ENCODE results near the gene USP3. TPM values are rescaled to one million over a fixed set of nuclear protein-coding genes. Genes with fewer than 3 reads are reported as not detected.
A peak's percentile ranks its signal among the peaks of the same experiment; 100 is the strongest.
"Not testable (repeated sequence)": the region's sequence is repeated elsewhere in the genome, so short reads cannot be mapped to it uniquely, and the experiment has no call there.

USP3 gene
- total RNA-seq, 1 experiment from 2014 or later, result 39.3 TPM

DNA sequence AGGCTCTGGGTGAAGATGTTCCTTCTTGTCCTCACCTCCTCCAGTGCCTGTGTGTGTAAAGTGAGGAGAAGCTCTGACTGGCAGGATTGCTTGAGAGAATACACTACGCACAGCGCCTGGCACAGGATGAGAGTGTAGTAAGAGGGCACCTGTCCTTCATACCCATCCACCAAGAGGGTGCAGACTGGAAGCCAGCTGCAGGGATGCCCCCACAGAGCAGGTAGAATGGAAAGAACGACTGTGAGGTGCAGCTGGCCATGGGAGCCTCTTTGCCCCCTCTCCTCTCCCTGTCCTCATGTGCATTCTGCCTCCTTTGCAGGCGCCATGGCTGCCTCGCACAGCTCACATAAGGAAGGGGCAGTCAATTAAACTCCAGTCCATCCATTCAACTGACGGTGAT, 105.1 kb downstream of the USP3 start:
- no peak for DNase-seq (ENCODE audit: low read depth)

- DNase-seq (ENCODE audit: low read depth), result peak; percentile 81
Measured at GRCh38 chr15:63610209-63610841, 105.9 kb downstream of the USP3 start.

DNA sequence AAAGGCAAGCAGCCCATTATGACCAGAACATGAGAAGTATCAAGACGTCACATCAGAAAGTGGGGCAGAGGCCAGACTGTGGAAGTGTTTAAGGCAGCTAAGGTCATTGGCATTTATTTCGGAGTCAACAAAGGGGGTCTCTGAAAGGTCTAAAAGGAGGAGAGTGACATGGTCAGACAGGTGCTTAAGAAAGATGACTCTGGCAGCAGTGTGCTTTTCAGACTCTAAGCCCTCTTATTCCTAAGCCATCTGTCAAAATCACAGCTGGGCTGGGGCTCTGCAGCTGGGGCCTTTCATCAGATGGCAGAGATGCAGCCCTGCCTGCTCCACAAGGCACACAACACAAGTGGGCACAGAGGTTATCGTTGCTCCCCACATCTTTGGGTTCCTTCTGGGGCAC, 106.8 kb downstream of the USP3 start:
- DNase-seq (ENCODE audit: low read depth), result no peak

- DNase-seq (ENCODE audit: low read depth), result no peak
Measured at GRCh38 chr15:63612300-63612699, 107.9 kb downstream of the USP3 start.

DNA sequence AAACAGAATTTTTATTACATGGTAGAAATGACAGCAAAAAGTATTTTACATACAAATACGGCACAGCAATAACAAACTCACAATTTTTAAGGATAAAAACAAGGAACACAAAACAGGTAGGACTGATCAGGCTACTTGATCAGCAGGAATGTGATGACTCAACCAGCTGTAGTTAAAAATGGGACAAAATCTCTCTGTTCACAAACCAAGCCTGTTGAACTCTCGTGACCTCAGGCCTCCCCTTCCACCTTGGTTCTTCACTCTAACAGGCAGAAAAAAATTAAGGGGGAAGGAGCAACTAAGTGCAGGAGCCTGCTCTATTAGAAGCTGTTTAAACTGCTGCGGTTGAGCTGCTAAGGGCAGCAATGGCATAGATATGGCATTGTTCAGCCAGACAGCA, 111.5 kb downstream of the USP3 start:
- no peak for DNase-seq (ENCODE audit: low read depth)

DNA sequence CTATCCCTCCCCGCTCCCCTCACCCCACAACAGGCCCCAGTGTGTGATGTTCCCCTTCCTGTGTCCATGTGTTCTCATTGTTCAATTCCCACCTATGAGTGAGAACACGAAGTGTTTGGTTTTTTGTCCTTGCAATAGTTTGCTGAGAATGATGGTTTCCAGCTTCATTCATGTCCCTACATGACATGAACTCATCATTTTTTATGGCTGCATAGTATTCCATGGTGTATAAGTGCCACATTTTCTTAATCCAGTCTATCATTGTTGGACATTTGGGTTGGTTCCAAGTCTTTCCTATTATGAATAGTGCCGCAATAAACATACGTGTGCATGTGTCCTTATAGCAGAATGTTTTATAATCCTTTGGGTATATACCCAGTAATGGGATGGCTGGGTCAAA, 112.8 kb downstream of the USP3 start:
- not testable (repeated sequence) for DNase-seq (ENCODE audit: low read depth)

DNA sequence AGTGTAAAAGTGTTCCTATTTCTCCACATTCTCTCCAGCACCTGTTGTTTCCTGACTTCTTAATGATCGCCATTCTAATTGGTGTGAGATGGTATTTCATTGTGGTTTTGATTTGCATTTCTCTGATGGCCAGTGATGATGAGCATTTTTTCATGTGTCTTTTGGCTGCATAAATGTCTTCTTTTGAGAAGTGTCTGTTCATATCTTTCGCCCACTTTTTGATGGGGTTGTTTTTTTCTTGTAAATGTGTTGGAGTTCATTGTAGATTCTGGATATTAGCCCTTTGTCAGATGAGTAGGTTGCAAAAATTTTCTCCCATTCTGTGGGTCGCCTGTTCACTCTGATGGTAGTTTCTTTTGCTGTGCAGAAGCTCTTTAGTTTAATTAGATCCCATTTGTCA, 113.2 kb downstream of the USP3 start:
- not testable (repeated sequence) for DNase-seq (ENCODE audit: low read depth)

DNA sequence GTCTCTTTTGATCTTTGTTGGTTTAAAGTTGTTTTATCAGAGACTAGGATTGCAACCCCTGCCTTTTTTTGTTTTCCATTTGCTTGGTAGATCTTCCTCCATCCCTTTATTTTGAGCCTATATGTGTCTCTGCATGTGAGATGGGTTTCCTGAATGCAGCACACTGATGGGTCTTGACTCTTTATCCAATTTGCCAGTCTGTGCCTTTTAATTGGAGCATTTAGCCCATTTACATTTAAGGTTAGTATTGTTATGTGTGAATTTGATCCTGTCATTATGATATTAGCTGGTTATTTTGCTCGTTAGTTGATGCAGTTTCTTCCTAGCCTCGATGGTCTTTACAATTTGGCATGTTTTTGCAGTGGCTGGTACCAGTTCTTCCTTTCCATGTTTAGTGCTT, 116.4 kb downstream of the USP3 start:
- DNase-seq (ENCODE audit: low read depth), result not testable (repeated sequence)

DNA sequence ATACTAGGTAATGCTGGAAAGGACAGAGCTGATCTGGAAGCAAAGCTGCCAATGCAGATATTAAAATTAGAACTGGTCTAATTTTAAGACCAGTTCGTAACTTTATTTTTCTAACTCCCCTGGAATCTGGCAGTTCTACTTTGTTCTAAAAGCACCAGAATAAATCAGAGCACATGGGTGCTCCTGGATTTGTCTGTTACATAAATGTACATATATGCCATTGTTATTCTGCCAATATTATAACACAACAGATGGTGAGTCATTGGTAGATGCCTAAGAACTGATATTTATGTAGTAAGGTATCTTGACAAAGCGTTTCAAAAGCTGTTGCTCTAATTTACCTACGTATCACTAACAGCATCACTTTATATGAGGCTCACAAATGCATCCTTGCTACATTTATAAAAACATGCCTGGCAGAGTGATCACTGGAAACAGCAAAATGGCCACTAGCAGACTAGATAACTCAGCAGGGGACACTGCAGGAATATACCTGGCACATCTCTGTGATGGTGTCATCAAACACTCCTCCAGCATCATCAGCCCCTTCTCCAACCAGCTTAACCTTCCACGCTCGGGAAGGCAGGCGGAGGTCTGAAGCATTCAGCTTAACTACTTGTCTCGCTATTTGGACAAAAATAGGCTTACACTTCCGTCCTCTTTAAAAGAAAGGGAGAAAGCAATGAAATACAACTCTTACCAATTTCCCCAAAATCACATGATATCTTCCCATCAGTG, 119.0 kb downstream of the USP3 start:
- DNase-seq (ENCODE audit: low read depth), result no peak

GRCh38 chr15:63626955-63627354, 122.6 kb downstream of the USP3 start:
- DNase-seq (ENCODE audit: low read depth), result no peak

- peak; percentile 4 for DNase-seq (ENCODE audit: low read depth)
Measured at GRCh38 chr15:63628123-63628822, 123.9 kb downstream of the USP3 start.

DNA sequence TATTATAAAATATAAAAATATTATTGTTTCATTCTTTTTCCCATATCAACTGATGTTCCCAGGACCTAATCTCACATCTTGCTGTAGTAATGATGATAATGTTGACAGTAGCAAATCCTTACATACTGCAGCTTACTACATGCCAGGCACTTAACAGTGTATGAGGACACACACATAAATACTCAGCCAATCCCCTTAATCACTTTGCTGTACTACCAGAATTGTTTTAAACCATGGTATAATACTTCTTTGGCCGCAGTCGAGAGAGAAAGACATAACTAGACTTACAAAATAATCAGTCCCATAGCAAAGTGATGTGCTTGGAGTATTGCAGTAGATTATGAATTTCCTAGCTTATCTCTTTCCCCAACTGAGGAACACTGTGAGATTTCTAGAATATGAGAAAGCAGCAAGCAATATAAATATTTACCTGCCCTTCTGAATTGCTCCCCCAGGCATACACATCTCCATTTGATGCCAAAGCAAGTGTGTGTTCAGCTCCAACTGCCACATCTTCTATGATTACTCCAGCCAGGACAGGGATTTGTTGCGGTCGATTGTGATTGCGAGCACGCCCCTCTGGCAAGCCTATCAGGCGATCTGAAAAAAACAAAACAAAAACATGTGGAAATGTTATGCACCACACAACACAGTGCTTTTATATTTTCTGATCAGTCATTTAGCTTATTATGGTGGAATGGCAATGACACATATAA, 125.8 kb downstream of the USP3 start:
- no peak for DNase-seq (ENCODE audit: low read depth)

DNA sequence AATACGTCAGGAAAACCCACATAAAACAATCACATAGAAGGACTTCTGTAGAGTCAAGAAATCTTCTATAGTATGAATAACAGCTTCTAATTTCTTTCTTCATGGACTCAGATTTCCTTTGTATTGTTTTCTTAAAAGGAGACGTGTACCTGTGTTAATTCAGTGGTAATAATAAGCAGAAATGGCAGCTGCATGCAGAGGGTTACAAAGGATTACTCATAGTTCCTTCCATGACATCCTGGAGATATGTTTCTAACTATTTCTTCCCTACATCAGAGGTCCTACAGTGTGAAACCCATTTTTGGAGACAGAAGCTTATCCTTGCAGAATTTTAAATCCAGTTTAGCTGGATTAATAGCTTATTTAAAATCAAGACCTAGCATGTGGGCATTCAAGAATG, 128.9 kb downstream of the USP3 start:
- DNase-seq (ENCODE audit: low read depth), result no peak

GRCh38 chr15:63634154-63634553, 129.8 kb downstream of the USP3 start:
- no peak for DNase-seq (ENCODE audit: low read depth)

DNA sequence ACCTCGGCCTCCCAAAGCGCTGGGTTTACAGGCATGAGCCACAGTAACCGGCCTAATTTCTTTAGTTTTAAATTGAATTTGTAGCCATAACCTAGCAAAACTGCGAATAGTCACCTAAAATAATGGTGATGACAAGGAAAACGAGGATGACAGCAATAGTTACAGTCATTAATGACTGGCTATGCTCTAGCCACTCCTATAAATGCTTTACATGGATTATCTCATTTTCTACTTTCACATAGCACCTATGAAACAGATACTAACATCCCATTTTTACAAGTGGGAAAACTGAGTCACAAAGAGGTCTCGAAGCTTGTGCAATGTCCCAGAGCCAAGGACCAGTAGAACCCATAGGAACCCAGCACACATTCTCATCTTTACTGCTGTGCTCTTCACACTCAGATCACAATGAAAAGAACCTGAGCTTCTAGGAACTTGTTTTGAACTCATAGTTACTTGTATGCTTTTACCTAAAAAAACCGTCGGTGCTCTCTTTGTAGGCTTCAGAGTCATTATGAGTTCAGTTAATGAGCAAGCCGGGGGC, 132.2 kb downstream of the USP3 start:
- DNase-seq (ENCODE audit: low read depth), result no peak

DNA sequence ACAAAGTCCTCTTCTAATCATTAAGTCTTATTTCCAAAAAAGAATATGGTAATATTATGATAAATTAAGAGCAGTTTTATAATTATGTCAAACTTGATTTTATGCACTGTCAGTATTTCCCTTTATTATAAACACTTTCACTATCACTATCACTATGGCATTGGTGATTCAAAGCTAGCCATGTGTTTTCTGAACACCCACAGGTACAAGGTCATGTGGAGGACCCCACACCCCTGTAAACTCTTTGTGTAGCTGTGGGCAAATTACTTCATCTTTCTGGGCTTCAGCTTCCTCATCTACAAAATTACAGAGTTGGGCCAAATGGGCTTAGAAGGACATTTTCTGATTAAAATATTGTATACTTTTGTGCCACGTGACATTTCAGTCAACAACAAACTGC, 134.4 kb downstream of the USP3 start:
- no peak for DNase-seq (ENCODE audit: low read depth)

- no peak for DNase-seq (ENCODE audit: low read depth)
Measured at GRCh38 chr15:63640146-63640545, 135.8 kb downstream of the USP3 start.

Other genes with a start within 250 kb of the USP3 start
- 24.5 and 25.4 TPM in 2 replicates for gene APH1B, start 227.0 kb upstream of the USP3 start, total RNA-seq (2014; rRNA removed; shearing (Covaris generic))
- gene CA12, start 122.7 kb upstream of the USP3 start, total RNA-seq (2014; rRNA removed; shearing (Covaris generic)), result 23.3 and 30.2 TPM in 2 replicates
- gene FBXL22, start 92.8 kb downstream of the USP3 start, total RNA-seq (2014; rRNA removed; shearing (Covaris generic)), result 0.60 and 0.88 TPM in 2 replicates

Data from RPMI7951 (cell line).